Liver (tissue), 9 donors: ENCODE measurements around the gene NDST1. TPM values are rescaled to one million over a fixed set of nuclear protein-coding genes. Genes with fewer than 3 reads are reported as not detected.

Source experiments
- DNase-seq: peaks from one replicate; pipeline ENCODE4 v3.0.0-alpha.2; 2017; ENCODE audit warnings: low spot score
- H3K27ac ChIP-seq, 2 donors: one replicate each; pipeline ENCODE4 v1.7.0; 2013; ENCODE audit warnings: inconsistent platforms in 2 of 2, low read length in 2 of 2, control low read depth in 1 of 2, low read depth in 1 of 2, mild to moderate bottlenecking in 1 of 2
- H3K27me3 ChIP-seq, 4 donors: one replicate each; pipeline versions ENCODE4 v1.6.1 to v1.7.0; 2013; ENCODE audit warnings: low read length in 3 of 4, inconsistent platforms in 1 of 4, mild to moderate bottlenecking in 1 of 4, moderate library complexity in 1 of 4; ENCODE audit not compliant: control insufficient read depth in 4 of 4, insufficient read depth in 4 of 4
- H3K36me3 ChIP-seq, 4 donors: one replicate each; pipeline versions ENCODE4 v1.6.1 to v1.7.0; 2013; ENCODE audit warnings: low read length in 3 of 4, mild to moderate bottlenecking in 3 of 4, low read depth in 1 of 4, moderate library complexity in 1 of 4; ENCODE audit not compliant: control insufficient read depth in 4 of 4, insufficient read depth in 3 of 4
- H3K4me1 ChIP-seq, 4 donors: one replicate each; pipeline versions ENCODE4 v1.6.1 to v1.7.0; 2013; ENCODE audit warnings: low read length in 3 of 4, mild to moderate bottlenecking in 3 of 4, moderate library complexity in 1 of 4; ENCODE audit not compliant: control insufficient read depth in 4 of 4, insufficient read depth in 4 of 4
- H3K4me3 ChIP-seq, 3 donors: one replicate each; pipeline versions ENCODE4 v1.6.1 to v1.7.0; 2013; ENCODE audit warnings: low read length in 3 of 3, control low read depth in 1 of 3, low read depth in 1 of 3, mild to moderate bottlenecking in 1 of 3
- H3K9ac ChIP-seq, 2 donors: one replicate each; pipeline ENCODE4 v1.7.0; 2013; ENCODE audit warnings: low read length in 2 of 2, mild to moderate bottlenecking in 2 of 2, moderate library complexity in 2 of 2, control low read depth in 1 of 2, low read depth in 1 of 2
- H3K9me3 ChIP-seq, 4 donors: one replicate each; pipeline versions ENCODE4 v1.6.1 to v1.7.0; 2013; ENCODE audit warnings: low read length in 3 of 4; ENCODE audit not compliant: control insufficient read depth in 4 of 4
- EGR1 ChIP-seq, 2 donors: IDR thresholded peaks; 2 replicates each; pipeline ENCODE4 v1.6.1; 2016 to 2018; ENCODE audit warnings: antibody characterized with exemption in 2 of 2, low read depth in 2 of 2
- FOXA1 ChIP-seq: IDR thresholded peaks from 2 replicates; pipeline ENCODE4 v1.6.1; 2016; ENCODE audit warnings: antibody characterized with exemption
- FOXA2 ChIP-seq: IDR thresholded peaks from 2 replicates; pipeline ENCODE4 v1.6.1; 2016; ENCODE audit warnings: antibody characterized with exemption
- GABPA ChIP-seq, 2 donors: IDR thresholded peaks in 1 of 2; conservative IDR thresholded peaks in 1 of 2; 2 replicates each; pipeline ENCODE4 v1.6.1; 2016; ENCODE audit warnings: antibody characterized with exemption in 2 of 2, mild to moderate bottlenecking in 1 of 2, moderate library complexity in 1 of 2
- HNF4A ChIP-seq, 2 donors: conservative IDR thresholded peaks; 2 replicates each; pipeline ENCODE4 v1.6.1; 2016; ENCODE audit warnings: antibody characterized with exemption in 2 of 2, mild to moderate bottlenecking in 2 of 2
- HNF4G ChIP-seq: IDR thresholded peaks from 2 replicates; pipeline ENCODE4 v1.6.1; 2016; ENCODE audit warnings: antibody characterized with exemption
- JUND ChIP-seq, 2 donors: IDR thresholded peaks; 2 replicates each; pipeline ENCODE4 v1.6.1; 2016; ENCODE audit warnings: antibody characterized with exemption in 2 of 2
- NR2F2 ChIP-seq: IDR thresholded peaks from 2 replicates; pipeline ENCODE4 v1.6.1; 2016; ENCODE audit warnings: antibody characterized with exemption
- RAD21 ChIP-seq, 2 donors: IDR thresholded peaks; 2 replicates each; pipeline ENCODE4 v1.6.1; 2016; ENCODE audit warnings: antibody characterized with exemption in 2 of 2, mild to moderate bottlenecking in 2 of 2
- RXRA ChIP-seq, 2 donors: IDR thresholded peaks; 2 replicates each; pipeline ENCODE4 v1.6.1; 2017 to 2018; ENCODE audit warnings: antibody characterized with exemption in 2 of 2, mild to moderate bottlenecking in 1 of 2
- SP1 ChIP-seq: IDR thresholded peaks from 2 replicates; pipeline ENCODE4 v1.6.1; 2018; ENCODE audit warnings: antibody characterized with exemption, mild to moderate bottlenecking
- TAF1 ChIP-seq: conservative IDR thresholded peaks from 2 replicates; pipeline ENCODE4 v1.6.1; 2016; ENCODE audit warnings: antibody characterized with exemption, mild to moderate bottlenecking
- YY1 ChIP-seq: IDR thresholded peaks from 2 replicates; pipeline ENCODE4 v1.6.1; 2016; ENCODE audit warnings: antibody characterized with exemption, mild to moderate bottlenecking
- WGBS: extraction: QIAGEN DNeasy Blood & Tissue Kit; methylation state at CpG from one replicate; pipeline ENCODE4 v1.1.7; 2013; 5-methylcytosine and 5-hydroxymethylcytosine counted together
- polyA plus RNA-seq, 2 donors: library from polyadenylated mRNA; stranded (reverse) in 1 of 2; unstranded in 1 of 2; fragments of 200-250 nt in 1 of 2; fragments of >200 nt in 1 of 2; fragmentation: Nextera tagmentation in 1 of 2; extraction: Ambion mirVana in 1 of 2; gene quantifications; one replicate each; pipeline versions ENCODE4 v1.2.1 to v1.2.3, GENCODE V29; 2013 to 2015
- total RNA-seq, 2 donors: library from RNA; depleted of rRNA; stranded (reverse); fragments of >200 nt; gene quantifications; one replicate each; pipeline ENCODE4 v1.2.3, GENCODE V29; 2014
- TF ChIP-seq, protein P1 (sequence below): fragments of 150-350 bp; IDR thresholded peaks from 2 replicates; pipeline ENCODE4 v1.5.1; 2017; ENCODE audit warnings: improper control_type of control experiment, low read depth, low read length; ENCODE audit not compliant: missing input control
- TF ChIP-seq, protein P2 (sequence below): IDR thresholded peaks from 2 replicates; pipeline ENCODE4 v1.6.1; 2016; ENCODE audit warnings: antibody characterized with exemption
- TF ChIP-seq, protein P3 (sequence below): IDR thresholded peaks from 2 replicates; pipeline ENCODE4 v1.6.1; 2016; ENCODE audit warnings: antibody characterized with exemption, mild to moderate bottlenecking
- TF ChIP-seq, protein P4 (sequence below): IDR thresholded peaks from 2 replicates; pipeline ENCODE4 v1.6.1; 2016; ENCODE audit warnings: antibody characterized with exemption
- TF ChIP-seq, protein P5 (sequence below): IDR thresholded peaks from 2 replicates; pipeline ENCODE4 v1.6.1; 2016; ENCODE audit warnings: antibody characterized with exemption
- donor health status: healthy.
- donor health status: healthy.
- donor health status: healthy.
- donor health status: healthy.
- donor health status: healthy.

The NDST1 gene
- total and polyA plus RNA-seq, 4 donors, result 10.3 to 103 (median 39.0) TPM

DNA sequence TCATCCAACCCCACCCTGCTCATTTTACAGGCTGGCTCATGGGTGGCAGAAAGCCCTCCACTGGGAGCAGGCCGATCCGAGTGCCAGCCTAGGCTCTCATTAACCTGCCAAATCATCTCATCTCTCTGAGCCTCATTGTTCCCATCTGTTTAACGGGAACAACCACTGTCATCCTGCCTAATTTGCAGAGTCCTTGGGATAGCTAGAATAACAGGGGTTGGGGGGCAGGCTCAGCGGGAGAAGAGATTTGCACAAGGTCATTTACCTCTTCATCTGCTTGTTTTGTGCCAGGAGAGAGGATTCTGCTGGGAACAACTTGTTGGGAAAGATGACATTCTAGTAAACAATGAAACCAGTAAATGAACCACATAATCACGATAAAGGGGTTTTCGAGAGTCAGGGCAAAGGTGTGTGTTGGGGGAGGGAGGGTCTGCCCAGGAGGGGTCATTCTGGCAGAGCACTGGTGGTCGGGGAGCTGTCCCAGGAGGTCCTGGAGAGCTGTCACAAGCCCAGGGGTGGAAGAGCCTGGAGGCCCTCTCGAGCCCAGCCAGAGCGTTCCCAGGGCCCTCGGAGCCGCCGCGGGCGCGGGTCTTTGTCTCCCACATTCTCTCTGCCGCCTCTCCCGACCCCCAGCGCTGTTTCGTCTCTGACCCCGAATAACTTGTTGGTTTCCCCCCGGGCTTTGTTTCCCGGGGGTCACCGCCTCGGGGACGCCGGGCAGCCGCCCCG, 22.8 kb upstream of the NDST1 start:
- no peak for DNase-seq

More for the DNA sequence above, 22.8 kb upstream of the NDST1 start:
- peak; percentile 57 for TF ChIP-seq HNF4G
- peak in 1 of 2 donors; percentile 37 for TF ChIP-seq JUND (IDR thresholded peaks at IDR 0.05)
- peak; percentile 55 for TF ChIP-seq FOXA2
- TF ChIP-seq YY1, result peak; percentile 50
- peak; percentile 26 for TF ChIP-seq TAF1
- TF ChIP-seq, protein P1, sequence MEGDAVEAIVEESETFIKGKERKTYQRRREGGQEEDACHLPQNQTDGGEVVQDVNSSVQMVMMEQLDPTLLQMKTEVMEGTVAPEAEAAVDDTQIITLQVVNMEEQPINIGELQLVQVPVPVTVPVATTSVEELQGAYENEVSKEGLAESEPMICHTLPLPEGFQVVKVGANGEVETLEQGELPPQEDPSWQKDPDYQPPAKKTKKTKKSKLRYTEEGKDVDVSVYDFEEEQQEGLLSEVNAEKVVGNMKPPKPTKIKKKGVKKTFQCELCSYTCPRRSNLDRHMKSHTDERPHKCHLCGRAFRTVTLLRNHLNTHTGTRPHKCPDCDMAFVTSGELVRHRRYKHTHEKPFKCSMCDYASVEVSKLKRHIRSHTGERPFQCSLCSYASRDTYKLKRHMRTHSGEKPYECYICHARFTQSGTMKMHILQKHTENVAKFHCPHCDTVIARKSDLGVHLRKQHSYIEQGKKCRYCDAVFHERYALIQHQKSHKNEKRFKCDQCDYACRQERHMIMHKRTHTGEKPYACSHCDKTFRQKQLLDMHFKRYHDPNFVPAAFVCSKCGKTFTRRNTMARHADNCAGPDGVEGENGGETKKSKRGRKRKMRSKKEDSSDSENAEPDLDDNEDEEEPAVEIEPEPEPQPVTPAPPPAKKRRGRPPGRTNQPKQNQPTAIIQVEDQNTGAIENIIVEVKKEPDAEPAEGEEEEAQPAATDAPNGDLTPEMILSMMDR, result no peak
- TF ChIP-seq EGR1 (IDR thresholded peaks at IDR 0.05; ENCODE audit: low read depth in 2 of 2), result no peak
- TF ChIP-seq, protein P2, sequence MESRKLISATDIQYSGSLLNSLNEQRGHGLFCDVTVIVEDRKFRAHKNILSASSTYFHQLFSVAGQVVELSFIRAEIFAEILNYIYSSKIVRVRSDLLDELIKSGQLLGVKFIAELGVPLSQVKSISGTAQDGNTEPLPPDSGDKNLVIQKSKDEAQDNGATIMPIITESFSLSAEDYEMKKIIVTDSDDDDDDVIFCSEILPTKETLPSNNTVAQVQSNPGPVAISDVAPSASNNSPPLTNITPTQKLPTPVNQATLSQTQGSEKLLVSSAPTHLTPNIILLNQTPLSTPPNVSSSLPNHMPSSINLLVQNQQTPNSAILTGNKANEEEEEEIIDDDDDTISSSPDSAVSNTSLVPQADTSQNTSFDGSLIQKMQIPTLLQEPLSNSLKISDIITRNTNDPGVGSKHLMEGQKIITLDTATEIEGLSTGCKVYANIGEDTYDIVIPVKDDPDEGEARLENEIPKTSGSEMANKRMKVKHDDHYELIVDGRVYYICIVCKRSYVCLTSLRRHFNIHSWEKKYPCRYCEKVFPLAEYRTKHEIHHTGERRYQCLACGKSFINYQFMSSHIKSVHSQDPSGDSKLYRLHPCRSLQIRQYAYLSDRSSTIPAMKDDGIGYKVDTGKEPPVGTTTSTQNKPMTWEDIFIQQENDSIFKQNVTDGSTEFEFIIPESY, result peak; percentile 48
- peak; percentile 74 to 79 for TF ChIP-seq HNF4A (conservative IDR thresholded peaks at IDR 0.05)
- TF ChIP-seq NR2F2, result peak; percentile 52
- TF ChIP-seq FOXA1, result peak; percentile 6
- TF ChIP-seq, protein P3, sequence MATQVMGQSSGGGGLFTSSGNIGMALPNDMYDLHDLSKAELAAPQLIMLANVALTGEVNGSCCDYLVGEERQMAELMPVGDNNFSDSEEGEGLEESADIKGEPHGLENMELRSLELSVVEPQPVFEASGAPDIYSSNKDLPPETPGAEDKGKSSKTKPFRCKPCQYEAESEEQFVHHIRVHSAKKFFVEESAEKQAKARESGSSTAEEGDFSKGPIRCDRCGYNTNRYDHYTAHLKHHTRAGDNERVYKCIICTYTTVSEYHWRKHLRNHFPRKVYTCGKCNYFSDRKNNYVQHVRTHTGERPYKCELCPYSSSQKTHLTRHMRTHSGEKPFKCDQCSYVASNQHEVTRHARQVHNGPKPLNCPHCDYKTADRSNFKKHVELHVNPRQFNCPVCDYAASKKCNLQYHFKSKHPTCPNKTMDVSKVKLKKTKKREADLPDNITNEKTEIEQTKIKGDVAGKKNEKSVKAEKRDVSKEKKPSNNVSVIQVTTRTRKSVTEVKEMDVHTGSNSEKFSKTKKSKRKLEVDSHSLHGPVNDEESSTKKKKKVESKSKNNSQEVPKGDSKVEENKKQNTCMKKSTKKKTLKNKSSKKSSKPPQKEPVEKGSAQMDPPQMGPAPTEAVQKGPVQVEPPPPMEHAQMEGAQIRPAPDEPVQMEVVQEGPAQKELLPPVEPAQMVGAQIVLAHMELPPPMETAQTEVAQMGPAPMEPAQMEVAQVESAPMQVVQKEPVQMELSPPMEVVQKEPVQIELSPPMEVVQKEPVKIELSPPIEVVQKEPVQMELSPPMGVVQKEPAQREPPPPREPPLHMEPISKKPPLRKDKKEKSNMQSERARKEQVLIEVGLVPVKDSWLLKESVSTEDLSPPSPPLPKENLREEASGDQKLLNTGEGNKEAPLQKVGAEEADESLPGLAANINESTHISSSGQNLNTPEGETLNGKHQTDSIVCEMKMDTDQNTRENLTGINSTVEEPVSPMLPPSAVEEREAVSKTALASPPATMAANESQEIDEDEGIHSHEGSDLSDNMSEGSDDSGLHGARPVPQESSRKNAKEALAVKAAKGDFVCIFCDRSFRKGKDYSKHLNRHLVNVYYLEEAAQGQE, result peak; percentile 54
- peak in 1 of 2 donors; percentile 64 for TF ChIP-seq RAD21 (IDR thresholded peaks at IDR 0.05)
- TF ChIP-seq, protein P4, sequence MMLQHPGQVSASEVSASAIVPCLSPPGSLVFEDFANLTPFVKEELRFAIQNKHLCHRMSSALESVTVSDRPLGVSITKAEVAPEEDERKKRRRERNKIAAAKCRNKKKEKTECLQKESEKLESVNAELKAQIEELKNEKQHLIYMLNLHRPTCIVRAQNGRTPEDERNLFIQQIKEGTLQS, result no peak
- TF ChIP-seq GABPA (IDR thresholded peaks at IDR 0.05 in 1 of 2, conservative IDR thresholded peaks at IDR 0.05 in 1 of 2), result no peak
- TF ChIP-seq SP1, result peak; percentile 88
- peak; percentile 96 to 97 for TF ChIP-seq RXRA (IDR thresholded peaks at IDR 0.05)
- TF ChIP-seq, protein P5, sequence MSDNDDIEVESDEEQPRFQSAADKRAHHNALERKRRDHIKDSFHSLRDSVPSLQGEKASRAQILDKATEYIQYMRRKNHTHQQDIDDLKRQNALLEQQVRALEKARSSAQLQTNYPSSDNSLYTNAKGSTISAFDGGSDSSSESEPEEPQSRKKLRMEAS, result peak; percentile 77
- no peaks in the 10 kb centered on the region for H3K27me3 ChIP-seq
- H3K4me1 ChIP-seq, result peaks cover 11 to 43% (median 31%) of the 10 kb centered on the region in 4 donors
- H3K9me3 ChIP-seq, result no peaks in the 10 kb centered on the region
- H3K4me3 ChIP-seq, result peak overlapping the region; percentile 48 to 92 (median 49)
- H3K36me3 ChIP-seq, result peaks cover 0 to 3% (median 1%) of the 10 kb centered on the region in 4 donors
- peak overlapping the region; percentile 98 to 99 for H3K27ac ChIP-seq
- 9% methylated on average over 28 of the region's 28 CpGs for WGBS
- peak overlapping the region; percentile 29 to 58 for H3K9ac ChIP-seq
